Posterior cingulate gyrus (tissue), 11 donors: ENCODE results near the gene XPNPEP1.

Experiments
- DNase-seq, 10 donors: peaks; one replicate each; pipeline versions ENCODE4 v3.0.0 to v3.0.0-alpha.2; 2020 to 2021; ENCODE audit warnings: mixed read lengths in 3 of 10
- intact Hi-C: fragments of 100-400 bp; cut with DNase I; formaldehyde crosslinking; loops from one replicate; pipeline ENCODE4 v1.15.1; 2023

XPNPEP1 gene

GRCh38 chr10:109952526-109952925 is 29.2 kb upstream of the XPNPEP1 start:
- intact Hi-C loops = no loop called here
- no peak for DNase-seq

- no peak for DNase-seq
- intact Hi-C loops = no loop called here
Observed at GRCh38 chr10:109947111-109947920, 24.0 kb upstream of the XPNPEP1 start.

GRCh38 chr10:109946680-109947079 is 23.4 kb upstream of the XPNPEP1 start:
- intact Hi-C loops = no loop called here
- peak in 3 of 10 donors; percentile 32 to 76 (median 33) for DNase-seq

DNA sequence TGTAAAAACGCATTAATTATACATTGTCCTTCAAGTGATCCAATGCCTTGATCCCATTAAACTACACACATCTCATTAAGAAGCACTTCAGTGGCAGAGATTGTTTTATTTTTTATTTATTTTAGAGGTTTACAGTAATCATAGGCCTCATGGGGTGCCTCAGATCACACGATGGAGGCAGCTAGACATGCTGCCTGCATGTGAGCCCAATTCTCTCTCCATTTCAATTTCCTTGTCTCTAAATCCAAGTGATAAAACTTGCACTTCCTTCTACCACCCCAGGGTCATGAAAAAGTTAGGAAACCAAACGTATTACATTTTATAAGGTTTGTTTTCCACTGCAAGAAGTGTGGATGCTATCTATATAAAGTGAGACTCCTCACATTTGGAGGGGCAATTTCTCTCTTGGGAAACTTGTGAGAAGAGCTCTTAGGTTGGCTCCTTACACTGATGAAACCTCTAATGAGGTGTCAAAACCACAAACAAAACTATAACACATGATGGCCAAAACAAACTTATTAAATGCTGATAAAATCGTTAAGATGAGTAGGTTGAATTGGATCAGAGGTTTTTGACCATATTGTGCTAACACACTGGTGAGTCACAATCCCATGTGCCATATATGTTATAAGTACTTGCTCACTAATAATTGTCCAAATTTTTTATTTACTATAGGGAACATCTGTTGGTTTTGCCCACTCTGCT is 22.3 kb upstream of the XPNPEP1 start:
- DNase-seq = no peak
- intact Hi-C loops = no loop called here

GRCh38 chr10:109944613-109945012 is 21.3 kb upstream of the XPNPEP1 start:
- intact Hi-C loops = no loop called here
- DNase-seq = no peak

DNA sequence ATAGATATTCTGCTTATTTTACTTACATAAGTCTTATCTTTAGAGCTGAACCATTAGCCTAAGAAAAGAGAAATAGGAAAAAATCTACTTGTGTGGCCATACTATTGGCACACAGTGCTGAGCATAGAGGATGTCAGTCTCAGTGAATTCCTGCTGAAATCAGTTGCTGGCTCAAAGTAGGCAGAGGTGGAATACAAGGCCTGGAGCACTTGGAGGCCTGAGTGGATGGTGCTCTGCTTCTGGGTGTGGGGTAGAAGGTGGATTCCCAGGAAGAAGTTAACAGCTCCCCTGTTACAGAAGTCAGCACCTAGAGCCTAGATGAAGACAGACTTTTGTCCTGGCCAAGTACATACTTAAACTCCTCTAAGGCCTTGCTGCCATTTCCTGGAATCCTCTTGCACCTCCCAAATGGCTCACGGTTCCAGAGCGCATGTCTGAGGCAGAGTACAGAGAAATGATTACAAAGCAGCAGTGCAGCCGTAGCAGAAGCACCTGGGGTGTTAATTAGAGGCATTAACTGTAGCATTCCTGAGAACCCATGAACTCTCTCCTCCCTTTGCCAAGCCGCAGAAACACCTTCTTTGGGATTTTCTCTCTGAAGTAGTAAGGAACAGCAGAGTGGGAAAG is 18.0 kb upstream of the XPNPEP1 start:
- no peak for DNase-seq
- intact Hi-C loops = no loop called here

GRCh38 chr10:109940553-109940952 is 17.2 kb upstream of the XPNPEP1 start:
- intact Hi-C loops = no loop called here
- no peak for DNase-seq

GRCh38 chr10:109940117-109940516 is 16.8 kb upstream of the XPNPEP1 start:
- intact Hi-C loops = no loop called here
- no peak for DNase-seq

- DNase-seq = no peak
- intact Hi-C loops = no loop called here
Observed at GRCh38 chr10:109939315-109939961, 16.1 kb upstream of the XPNPEP1 start.

GRCh38 chr10:109937460-109938065 is 14.3 kb upstream of the XPNPEP1 start:
- intact Hi-C loops = no loop called here
- DNase-seq = no peak

GRCh38 chr10:109934958-109935793 is 11.9 kb upstream of the XPNPEP1 start:
- DNase-seq = no peak
- intact Hi-C loops = no loop called here

DNA sequence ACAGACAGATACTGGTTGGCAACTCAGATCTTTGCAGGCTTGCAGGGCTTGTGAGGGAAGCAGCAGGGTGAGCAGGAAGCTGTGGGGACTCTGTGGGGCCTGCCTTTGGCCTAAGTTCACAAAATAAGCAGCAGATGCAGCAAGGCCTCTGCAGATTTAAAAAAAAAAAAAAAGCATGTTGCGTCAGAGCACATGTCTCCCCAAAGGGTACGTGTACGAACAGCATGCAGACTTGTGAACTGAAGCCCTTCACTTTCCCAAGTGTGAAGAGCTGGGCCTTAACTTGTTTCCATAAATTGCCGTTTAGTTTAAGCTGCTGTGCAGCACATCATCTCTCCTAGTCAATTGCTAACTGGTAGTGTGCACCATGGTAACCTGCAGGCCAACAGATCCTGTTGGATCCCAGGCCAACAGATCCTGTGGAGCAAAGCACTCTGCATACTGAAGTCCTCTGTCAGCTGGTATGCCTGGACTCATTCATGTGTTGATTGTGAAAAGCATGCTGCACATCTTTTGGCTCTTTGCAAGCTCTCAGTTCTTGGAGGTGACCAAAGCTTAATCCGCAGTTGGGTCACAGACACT is 10.8 kb upstream of the XPNPEP1 start:
- no peak for DNase-seq
- intact Hi-C loops = no loop called here

GRCh38 chr10:109932968-109933367 is 9.7 kb upstream of the XPNPEP1 start:
- DNase-seq = no peak
- intact Hi-C loops = no loop called here

GRCh38 chr10:109932391-109932790 is 9.1 kb upstream of the XPNPEP1 start:
- no peak for DNase-seq
- intact Hi-C loops = no loop called here

DNA sequence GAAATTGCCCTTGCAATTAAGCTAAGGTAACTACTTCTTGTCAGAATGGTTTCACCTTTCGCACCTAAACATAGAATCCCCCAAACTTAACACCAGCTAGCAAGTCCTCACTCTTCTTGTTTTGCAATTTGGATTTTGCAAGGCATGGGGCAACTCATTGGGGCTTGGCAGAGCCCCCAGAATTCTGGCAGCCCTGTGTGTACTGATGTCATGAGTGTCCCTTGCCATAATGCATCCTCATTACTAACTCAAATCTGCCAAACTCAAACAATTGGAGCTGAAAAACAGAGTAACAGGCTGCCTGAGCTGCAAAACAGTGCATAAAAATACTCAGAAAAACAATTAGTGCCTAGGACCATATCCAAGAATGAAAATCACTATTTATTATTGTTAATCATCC is 7.9 kb upstream of the XPNPEP1 start:
- intact Hi-C loops = no loop called here
- DNase-seq = peak in 2 of 10 donors; percentile 4 to 17

- intact Hi-C loops = no loop called here
- no peak for DNase-seq
Observed at GRCh38 chr10:109929501-109930219, 6.3 kb upstream of the XPNPEP1 start.

- DNase-seq = no peak
- intact Hi-C loops = no loop called here
Observed at GRCh38 chr10:109928475-109928891, 5.2 kb upstream of the XPNPEP1 start.

GRCh38 chr10:109926825-109927224 is 3.5 kb upstream of the XPNPEP1 start:
- intact Hi-C loops = no loop called here
- DNase-seq = no peak
